NCI-H187 treated with DMSO at 0.1 percent for 48 hours (cell line): ENCODE data around the gene GNAI3.

Experiments used
- DNase-seq: peaks from one replicate; lab custom pipeline; 2025; lab: John Stamatoyannopoulos, UW

GNAI3 gene

GRCh38 chr1:109598655-109599054, 50.2 kb downstream of the GNAI3 start:
- no peak for DNase-seq

- no peak for DNase-seq
These were observed 54.8 kb downstream of the GNAI3 start for GRCh38 chr1:109603229-109603628.

- no peak for DNase-seq
These were observed 57.0 kb downstream of the GNAI3 start for GRCh38 chr1:109605381-109605780.

GRCh38 chr1:109609881-109610280, 61.5 kb downstream of the GNAI3 start:
- no peak for DNase-seq

GRCh38 chr1:109610609-109611307, 62.3 kb downstream of the GNAI3 start:
- DNase-seq = no peak

GRCh38 chr1:109611308-109611990, 63.0 kb downstream of the GNAI3 start:
- DNase-seq = no peak

GRCh38 chr1:109613361-109614147, 65.1 kb downstream of the GNAI3 start:
- no peak for DNase-seq

- no peak for DNase-seq
These were observed 67.5 kb downstream of the GNAI3 start for GRCh38 chr1:109615879-109616278.

GRCh38 chr1:109616391-109616790, 68.0 kb downstream of the GNAI3 start:
- no peak for DNase-seq

- DNase-seq = no peak
These were observed 68.9 kb downstream of the GNAI3 start for GRCh38 chr1:109617291-109617801.

- DNase-seq = no peak
These were observed 70.5 kb downstream of the GNAI3 start for GRCh38 chr1:109618661-109619575.

GRCh38 chr1:109619576-109620400, 71.4 kb downstream of the GNAI3 start, which contains the start of the genes AMPD2 and GNAT2:
AMPD2 (plus strand) TSS chr1:109619837; CDS start chr1:109621176, 1,339 bp downstream.
GNAT2 (minus strand) TSS chr1:109619616; CDS start chr1:109612870, 6,746 bp downstream.
- DNase-seq = no peak

GRCh38 chr1:109620401-109620791, 72.0 kb downstream of the GNAI3 start:
- DNase-seq = no peak

GRCh38 chr1:109620841-109621286, 72.4 kb downstream of the GNAI3 start:
- peak; percentile 28 for DNase-seq

GRCh38 chr1:109621379-109622136, 73.1 kb downstream of the GNAI3 start:
- no peak for DNase-seq

GRCh38 chr1:109622137-109622892, 73.9 kb downstream of the GNAI3 start:
- DNase-seq = no peak

GRCh38 chr1:109622895-109623294, 74.5 kb downstream of the GNAI3 start:
- no peak for DNase-seq

GRCh38 chr1:109623601-109624161, 75.3 kb downstream of the GNAI3 start:
- DNase-seq = no peak
